Measurements from ENCODE around the gene PROCR. TPM values are rescaled to one million over a fixed set of nuclear protein-coding genes. Genes with fewer than 3 reads are reported as not detected.
"Not testable (repeated sequence)": the region's sequence is repeated elsewhere in the genome, so short reads cannot be mapped to it uniquely, and the experiment has no call there.

PROCR gene
- total and polyA plus RNA-seq, 10 of the 15 experiments (the other 5 are each of a cell fraction or from before 2014, with no cell fraction given) = 0.12 to 0.78 (median 0.35) TPM; not detected in 2

DNA sequence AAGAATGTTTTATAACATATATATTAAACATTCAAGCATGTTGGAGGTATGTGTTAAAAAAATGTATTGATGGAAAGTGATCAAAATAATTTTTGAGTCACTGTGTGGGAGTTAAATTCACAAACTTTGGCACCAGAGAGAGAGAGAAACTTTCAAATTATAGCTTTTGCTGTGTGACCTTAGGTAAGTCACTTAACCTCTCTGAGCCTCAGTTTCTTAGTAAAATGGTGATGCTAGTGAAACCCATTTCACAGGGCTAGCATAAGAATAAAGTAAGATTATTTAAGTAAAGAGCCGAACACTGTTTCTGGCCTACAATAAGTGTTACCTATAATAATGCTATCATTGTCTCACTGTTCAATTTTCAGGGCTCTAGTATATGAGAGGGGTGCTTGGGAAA, 4.1 kb upstream of the PROCR start:
- no peak overlapping the region for H3K4me3 ChIP-seq
- no peaks in the 10 kb centered on the region for H3K4me1 ChIP-seq (ENCODE audit: control insufficient read depth, insufficient read depth, low read length)
- no peaks in the 10 kb centered on the region for H3K27me3 ChIP-seq (replicated peaks in 1 of 2; ENCODE audit: control insufficient read depth in 2 of 2, insufficient read depth in 2 of 2, low read length in 1 of 2)
- in situ Hi-C loops (cut with MboI) (no loop called here), intact Hi-C loops (cut with micrococcal nuclease; ENCODE audit: unreplicated experiment) (no loop called here)
- RAD21 ChIA-PET (ENCODE audit: unreplicated experiment) = no interaction called here
- TF ChIP-seq, protein P1, sequence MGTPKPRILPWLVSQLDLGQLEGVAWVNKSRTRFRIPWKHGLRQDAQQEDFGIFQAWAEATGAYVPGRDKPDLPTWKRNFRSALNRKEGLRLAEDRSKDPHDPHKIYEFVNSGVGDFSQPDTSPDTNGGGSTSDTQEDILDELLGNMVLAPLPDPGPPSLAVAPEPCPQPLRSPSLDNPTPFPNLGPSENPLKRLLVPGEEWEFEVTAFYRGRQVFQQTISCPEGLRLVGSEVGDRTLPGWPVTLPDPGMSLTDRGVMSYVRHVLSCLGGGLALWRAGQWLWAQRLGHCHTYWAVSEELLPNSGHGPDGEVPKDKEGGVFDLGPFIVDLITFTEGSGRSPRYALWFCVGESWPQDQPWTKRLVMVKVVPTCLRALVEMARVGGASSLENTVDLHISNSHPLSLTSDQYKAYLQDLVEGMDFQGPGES (IDR thresholded peaks at IDR 0.05) = no peak
- TF ChIP-seq MXI1 (IDR thresholded peaks at IDR 0.05; ENCODE audit: low read depth, low read length) (no peak), RBBP5 (conservative IDR thresholded peaks at IDR 0.05) (no peak), POU2F2 (IDR thresholded peaks at IDR 0.05; ENCODE audit: borderline replicate concordance, low read depth, low read length) (no peak), KAT2A (conservative IDR thresholded peaks at IDR 0.05; ENCODE audit: control insufficient read depth, low read depth, low read length) (no peak), NFYA (IDR thresholded peaks at IDR 0.05; ENCODE audit: borderline replicate concordance, low read depth, low read length) (no peak), CEBPB (IDR thresholded peaks at IDR 0.05; ENCODE audit: borderline replicate concordance in 1 of 2, low read depth in 2 of 2, low read length in 2 of 2) (no peak), SPI1 (IDR thresholded peaks at IDR 0.05; ENCODE audit: borderline replicate concordance, insufficient read depth, low read depth, low read length) (no peak)
- TF ChIP-seq, protein P2, sequence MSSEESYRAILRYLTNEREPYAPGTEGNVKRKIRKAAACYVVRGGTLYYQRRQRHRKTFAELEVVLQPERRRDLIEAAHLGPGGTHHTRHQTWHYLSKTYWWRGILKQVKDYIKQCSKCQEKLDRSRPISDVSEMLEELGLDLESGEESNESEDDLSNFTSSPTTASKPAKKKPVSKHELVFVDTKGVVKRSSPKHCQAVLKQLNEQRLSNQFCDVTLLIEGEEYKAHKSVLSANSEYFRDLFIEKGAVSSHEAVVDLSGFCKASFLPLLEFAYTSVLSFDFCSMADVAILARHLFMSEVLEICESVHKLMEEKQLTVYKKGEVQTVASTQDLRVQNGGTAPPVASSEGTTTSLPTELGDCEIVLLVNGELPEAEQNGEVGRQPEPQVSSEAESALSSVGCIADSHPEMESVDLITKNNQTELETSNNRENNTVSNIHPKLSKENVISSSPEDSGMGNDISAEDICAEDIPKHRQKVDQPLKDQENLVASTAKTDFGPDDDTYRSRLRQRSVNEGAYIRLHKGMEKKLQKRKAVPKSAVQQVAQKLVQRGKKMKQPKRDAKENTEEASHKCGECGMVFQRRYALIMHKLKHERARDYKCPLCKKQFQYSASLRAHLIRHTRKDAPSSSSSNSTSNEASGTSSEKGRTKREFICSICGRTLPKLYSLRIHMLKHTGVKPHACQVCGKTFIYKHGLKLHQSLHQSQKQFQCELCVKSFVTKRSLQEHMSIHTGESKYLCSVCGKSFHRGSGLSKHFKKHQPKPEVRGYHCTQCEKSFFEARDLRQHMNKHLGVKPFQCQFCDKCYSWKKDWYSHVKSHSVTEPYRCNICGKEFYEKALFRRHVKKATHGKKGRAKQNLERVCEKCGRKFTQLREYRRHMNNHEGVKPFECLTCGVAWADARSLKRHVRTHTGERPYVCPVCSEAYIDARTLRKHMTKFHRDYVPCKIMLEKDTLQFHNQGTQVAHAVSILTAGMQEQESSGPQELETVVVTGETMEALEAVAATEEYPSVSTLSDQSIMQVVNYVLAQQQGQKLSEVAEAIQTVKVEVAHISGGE (CRISPR knock-in tag; IDR thresholded peaks at IDR 0.05) = no peak
- DNase-seq (ENCODE audit: low read depth, low spot score) (no peak), ATAC-seq (no peak), FAIRE-seq (no peak)
- no TSS peak for BruUV-seq (replicated peaks)
- H3K9ac ChIP-seq (ENCODE audit: control insufficient read depth, insufficient read depth, low read length) = no peak overlapping the region
- no peak overlapping the region for H3K4me2 ChIP-seq (ENCODE audit: control insufficient read depth, insufficient read depth)
- no peaks in the 10 kb centered on the region for H3K36me3 ChIP-seq (ENCODE audit: control insufficient read depth in 2 of 2, insufficient read depth in 2 of 2, low read length in 1 of 2)
- no peak overlapping the region for H2AFZ ChIP-seq (ENCODE audit: control insufficient read depth, low read depth, low read length)
- no peak overlapping the region for H3K27ac ChIP-seq (ENCODE audit: control insufficient read depth, insufficient read depth)
- H3K9me3 ChIP-seq (replicated peaks; ENCODE audit: control insufficient read depth, insufficient read depth, low read length) = no peaks in the 10 kb centered on the region
- no peaks in the 10 kb centered on the region for H3K79me2 ChIP-seq (ENCODE audit: control insufficient read depth, insufficient read depth, low read length)
- SMC1A ChIA-PET (ENCODE audit: uncharacterized antibody, unreplicated experiment) = interaction anchor here (1.3 kb wide), 1 partner anchor 23 kb away, joined by 3 read pairs; no protein-coding TSS in a partner anchor
- WGBS (ENCODE audit: insufficient coverage, insufficient replicate concordance, low lambda C conversion rate, missing lambda C conversion rate) = 92% methylated on average over 1 of the region's 1 CpG
- H4K20me1 ChIP-seq (ENCODE audit: control insufficient read depth, insufficient read depth) = no peaks in the 10 kb centered on the region
- CTCF ChIA-PET = no interaction called here
- POLR2A ChIA-PET = interaction anchor here (0.7 kb wide), 1 partner anchor 37 kb away, joined by 4 read pairs; no protein-coding TSS in a partner anchor

DNA sequence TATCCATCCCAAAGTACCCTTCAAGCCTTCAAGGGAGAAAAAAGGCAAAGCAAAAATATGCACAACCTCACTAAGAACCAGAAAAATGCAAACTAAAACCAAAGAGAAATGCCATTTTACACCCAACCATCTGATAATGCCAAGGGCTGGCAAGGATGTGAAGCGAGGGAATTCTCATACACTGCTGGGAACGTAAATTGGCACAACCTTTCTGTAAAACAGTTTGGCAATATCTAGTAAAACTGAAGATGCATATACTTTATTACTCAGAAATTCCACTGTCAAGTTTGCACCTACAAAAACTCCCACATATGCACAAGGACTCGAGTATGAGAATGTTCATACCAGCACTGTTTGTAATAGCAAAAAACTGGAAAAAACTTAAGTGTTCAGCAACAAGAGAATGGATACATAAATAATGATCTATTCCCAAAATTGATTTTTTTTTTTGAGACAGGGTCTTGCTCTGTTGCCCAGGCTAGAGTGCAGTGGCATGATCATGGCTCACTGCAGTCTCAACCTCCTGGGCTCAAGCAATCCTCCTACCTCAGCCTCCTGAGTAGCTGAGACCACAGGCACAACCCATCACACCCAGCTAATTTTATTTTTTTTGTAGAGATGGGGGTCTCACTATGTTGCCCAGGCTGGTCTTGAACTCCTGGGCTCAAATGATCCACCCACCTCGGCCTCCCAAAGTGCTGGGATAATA, 3.0 kb upstream of the PROCR start:
- CTCF ChIA-PET = interaction anchor here (0.7 to 0.9 kb wide), 2 partner anchors 11 to 100 kb away, joined by 3 read pairs; no protein-coding TSS in a partner anchor

More for the DNA sequence above, 3.0 kb upstream of the PROCR start:
- H3K4me3 ChIP-seq; H3K9me3 ChIP-seq (replicated peaks; ENCODE audit: control insufficient read depth, insufficient read depth, low read length); in situ Hi-C loops (cut with MboI); H3K79me2 ChIP-seq (ENCODE audit: control insufficient read depth, insufficient read depth, low read length); POLR2A ChIA-PET; ATAC-seq; H2AFZ ChIP-seq (ENCODE audit: control insufficient read depth, low read depth, low read length); intact Hi-C loops (cut with micrococcal nuclease; ENCODE audit: unreplicated experiment); H3K4me1 ChIP-seq (ENCODE audit: control insufficient read depth, insufficient read depth, low read length); DNase-seq (ENCODE audit: low read depth, low spot score); H3K27ac ChIP-seq (ENCODE audit: control insufficient read depth, insufficient read depth); H3K4me2 ChIP-seq (ENCODE audit: control insufficient read depth, insufficient read depth); H4K20me1 ChIP-seq (ENCODE audit: control insufficient read depth, insufficient read depth); H3K36me3 ChIP-seq (ENCODE audit: control insufficient read depth in 2 of 2, insufficient read depth in 2 of 2, low read length in 1 of 2); BruUV-seq (replicated peaks); H3K9ac ChIP-seq (ENCODE audit: control insufficient read depth, insufficient read depth, low read length); RAD21 ChIA-PET (ENCODE audit: unreplicated experiment); SMC1A ChIA-PET (ENCODE audit: uncharacterized antibody, unreplicated experiment); FAIRE-seq; H3K27me3 ChIP-seq (replicated peaks in 1 of 2; ENCODE audit: control insufficient read depth in 2 of 2, insufficient read depth in 2 of 2, low read length in 1 of 2): not testable (repeated sequence)
- 30% methylated on average over 4 of the region's 4 CpGs for WGBS (ENCODE audit: insufficient coverage, insufficient replicate concordance, low lambda C conversion rate, missing lambda C conversion rate)

Measured in GM12878 (cell line).